Activated T-helper 17 cell treated with anti-CD3 and anti-CD28 coated beads, Interleukin-2, amount 50 U/mL, for 72 hours (primary cell): ENCODE results near the gene INSC. TPM values are rescaled to one million over a fixed set of nuclear protein-coding genes. Genes with fewer than 3 reads are reported as not detected.

Experiments used
- ATAC-seq: fragments of 150-1000 bp; cut with Tn5 transposase; replicated peaks from 2 replicates; pipeline ENCODE4 v1.10.0; 2021; ENCODE audit warnings: mild to moderate bottlenecking, moderate library complexity
- H3K27ac Mint-ChIP-seq: one replicate; pipeline ENCODE4 v1.8.0; 2022; ENCODE audit warnings: mixed read lengths
- H3K27me3 Mint-ChIP-seq: one replicate; pipeline ENCODE4 v1.8.0; 2022; ENCODE audit warnings: mixed read lengths
- H3K36me3 Mint-ChIP-seq: one replicate; pipeline ENCODE4 v1.8.0; 2022; ENCODE audit warnings: low read depth, mild to moderate bottlenecking, mixed read lengths
- H3K4me1 Mint-ChIP-seq: one replicate; pipeline ENCODE4 v1.8.0; 2022; ENCODE audit warnings: mixed read lengths
- H3K4me3 Mint-ChIP-seq: one replicate; pipeline ENCODE4 v1.8.0; 2022; ENCODE audit warnings: mild to moderate bottlenecking, mixed read lengths
- H3K9me3 Mint-ChIP-seq: one replicate; pipeline ENCODE4 v1.8.0; 2022; ENCODE audit warnings: mixed read lengths
- total RNA-seq, 2 donors: library from RNA; stranded (reverse); gene quantifications; one replicate each; pipeline ENCODE4 v1.2.3, GENCODE V29; 2022

INSC gene
- total RNA-seq, 2 donors from 2014 or later = 0.48 TPM; not detected in 1

DNA sequence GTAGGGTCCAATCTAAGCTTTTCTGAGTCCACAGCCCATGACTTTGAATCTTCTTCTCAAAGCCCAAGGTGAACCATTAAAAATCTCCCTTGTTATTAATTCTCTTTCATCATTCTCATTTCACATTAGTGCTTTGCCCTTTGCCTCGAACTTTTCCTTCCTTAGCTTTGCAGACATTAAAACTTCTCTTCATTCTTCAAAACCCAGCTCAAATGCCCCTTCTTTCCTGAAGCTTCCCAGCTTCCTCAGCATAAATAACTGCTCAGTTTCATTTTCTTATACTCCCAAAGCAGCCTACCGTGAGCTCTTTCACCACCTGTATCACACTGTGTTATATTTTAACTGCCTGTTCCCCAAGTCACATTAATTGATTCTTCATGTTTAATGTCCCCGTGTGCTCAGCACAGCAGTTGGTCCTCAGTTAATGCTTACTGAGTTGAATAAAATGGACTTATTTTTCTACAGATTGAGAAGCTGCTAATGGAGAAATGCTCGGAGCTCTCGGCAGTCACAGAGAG lies 62.0 kb downstream of the INSC start:
- no peak for ATAC-seq
- H3K36me3 Mint-ChIP-seq = no peaks in the 10 kb centered on the region
- H3K27ac Mint-ChIP-seq = no peak overlapping the region
- no peaks in the 10 kb centered on the region for H3K4me1 Mint-ChIP-seq
- no peak overlapping the region for H3K4me3 Mint-ChIP-seq
- H3K9me3 Mint-ChIP-seq = no peaks in the 10 kb centered on the region
- peaks cover 19% of the 10 kb centered on the region for H3K27me3 Mint-ChIP-seq

- Mint-ChIP-seq H3K27me3 (peaks cover 17% of the 10 kb centered on the region), H3K4me3 (no peak overlapping the region), H3K4me1 (no peaks in the 10 kb centered on the region), H3K27ac (no peak overlapping the region), H3K36me3 (no peaks in the 10 kb centered on the region), H3K9me3 (no peaks in the 10 kb centered on the region)
- no peak for ATAC-seq
Observed at GRCh38 chr11:15177491-15177890, 62.8 kb downstream of the INSC start.

GRCh38 chr11:15178214-15178613 lies 63.5 kb downstream of the INSC start:
- no peak for ATAC-seq
- H3K27me3 Mint-ChIP-seq = peaks cover 15% of the 10 kb centered on the region
- H3K36me3 Mint-ChIP-seq = no peaks in the 10 kb centered on the region

DNA sequence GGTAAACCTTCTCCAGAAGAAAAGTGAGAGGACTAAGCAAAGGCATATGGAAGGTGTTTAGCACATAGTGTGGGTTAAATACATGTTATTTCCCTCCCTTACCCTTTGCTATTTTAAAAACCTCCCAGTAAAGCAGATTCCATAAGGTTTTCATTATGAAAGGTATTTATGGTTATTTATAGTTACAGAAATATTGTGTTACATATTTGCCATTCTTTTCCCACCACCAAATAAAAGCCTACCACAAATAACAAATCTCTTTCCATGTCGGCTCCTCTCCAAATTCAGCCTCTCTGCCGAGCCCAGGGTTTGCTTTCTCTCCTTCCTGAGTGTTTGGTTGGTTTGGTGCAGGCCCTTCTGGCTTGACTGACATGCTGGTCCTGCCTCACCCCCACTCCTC lies 64.4 kb downstream of the INSC start:
- H3K27ac Mint-ChIP-seq = no peak overlapping the region

More at GRCh38 chr11:15178214-15178613, 63.5 kb downstream of the INSC start:
- H3K4me3 Mint-ChIP-seq = no peak overlapping the region
- H3K9me3 Mint-ChIP-seq = no peaks in the 10 kb centered on the region
- H3K4me1 Mint-ChIP-seq = no peaks in the 10 kb centered on the region
- no peak overlapping the region for H3K27ac Mint-ChIP-seq

DNA sequence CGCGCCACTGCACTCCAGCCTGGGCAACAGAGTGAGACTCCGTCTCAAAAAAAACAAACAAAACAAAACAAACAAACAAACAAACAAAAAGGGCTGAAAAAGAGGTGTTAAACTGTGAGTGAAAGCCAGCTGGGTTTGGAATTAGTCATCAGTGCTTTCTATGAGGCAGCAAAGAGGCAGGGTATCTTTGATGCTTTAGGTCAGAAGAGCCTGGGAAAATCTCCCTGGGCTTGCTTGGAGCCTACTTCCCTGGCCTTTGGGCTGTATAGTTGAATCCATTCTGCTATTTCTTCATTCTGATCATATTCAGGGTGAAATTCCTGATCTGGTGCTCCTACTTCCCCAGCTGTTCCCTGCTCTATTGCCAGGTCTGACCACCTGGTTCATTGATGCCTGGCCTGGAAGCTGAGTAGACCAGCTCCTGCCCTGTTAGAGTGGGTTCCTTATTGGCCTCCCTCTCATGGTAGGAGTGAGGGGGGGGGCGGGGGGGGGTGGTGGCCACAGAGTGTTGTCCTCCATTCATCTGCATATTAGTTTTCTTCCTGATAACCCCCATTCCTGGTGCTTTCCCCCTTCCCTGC lies 65.6 kb downstream of the INSC start:
- no peaks in the 10 kb centered on the region for H3K9me3 Mint-ChIP-seq
- H3K27ac Mint-ChIP-seq = no peak overlapping the region
- H3K4me1 Mint-ChIP-seq = no peaks in the 10 kb centered on the region
- H3K27me3 Mint-ChIP-seq = peaks cover 8% of the 10 kb centered on the region
- no peak for ATAC-seq
- H3K4me3 Mint-ChIP-seq = no peak overlapping the region
- no peaks in the 10 kb centered on the region for H3K36me3 Mint-ChIP-seq

More for the DNA sequence above, 64.4 kb downstream of the INSC start:
- Mint-ChIP-seq H3K27me3 (peaks cover 11% of the 10 kb centered on the region), H3K9me3 (no peaks in the 10 kb centered on the region), H3K36me3 (no peaks in the 10 kb centered on the region), H3K4me1 (no peaks in the 10 kb centered on the region), H3K4me3 (no peak overlapping the region)
- no peak for ATAC-seq

GRCh38 chr11:15182372-15182771 lies 67.6 kb downstream of the INSC start:
- no peak for ATAC-seq
- H3K4me1 Mint-ChIP-seq = no peaks in the 10 kb centered on the region
- no peaks in the 10 kb centered on the region for H3K36me3 Mint-ChIP-seq
- no peak overlapping the region for H3K27ac Mint-ChIP-seq
- H3K4me3 Mint-ChIP-seq = no peak overlapping the region
- no peaks in the 10 kb centered on the region for H3K9me3 Mint-ChIP-seq
- H3K27me3 Mint-ChIP-seq = peaks cover 9% of the 10 kb centered on the region

GRCh38 chr11:15185021-15185420 lies 70.3 kb downstream of the INSC start:
- ATAC-seq = no peak
- H3K27me3 Mint-ChIP-seq = peaks cover 8% of the 10 kb centered on the region
- H3K4me1 Mint-ChIP-seq = no peaks in the 10 kb centered on the region
- H3K9me3 Mint-ChIP-seq = no peaks in the 10 kb centered on the region
- no peak overlapping the region for H3K27ac Mint-ChIP-seq
- H3K4me3 Mint-ChIP-seq = no peak overlapping the region
- no peaks in the 10 kb centered on the region for H3K36me3 Mint-ChIP-seq

GRCh38 chr11:15186146-15186545 lies 71.4 kb downstream of the INSC start:
- H3K27me3 Mint-ChIP-seq = peaks cover 6% of the 10 kb centered on the region
- H3K4me3 Mint-ChIP-seq = no peak overlapping the region
- H3K36me3 Mint-ChIP-seq = no peaks in the 10 kb centered on the region
- no peak for ATAC-seq
- no peaks in the 10 kb centered on the region for H3K4me1 Mint-ChIP-seq
- H3K9me3 Mint-ChIP-seq = no peaks in the 10 kb centered on the region
- no peak overlapping the region for H3K27ac Mint-ChIP-seq

DNA sequence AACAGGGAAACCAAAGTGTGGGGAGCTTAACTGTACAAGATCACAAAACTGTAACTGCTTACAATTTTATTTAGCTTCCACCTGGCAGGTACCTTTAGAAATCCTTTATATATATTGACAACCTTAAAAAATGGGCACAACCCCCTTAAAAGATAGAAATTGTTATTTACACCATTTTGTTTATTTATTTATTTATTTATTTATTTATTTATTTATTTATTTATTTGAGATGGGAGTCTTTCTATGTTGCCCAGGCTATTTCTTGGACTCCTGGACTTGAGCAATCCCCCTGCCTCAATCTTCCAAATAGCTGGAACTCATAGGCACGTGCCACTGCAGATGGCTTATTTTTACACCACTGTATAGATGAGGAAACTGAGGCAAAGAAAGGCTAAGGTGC lies 74.5 kb downstream of the INSC start:
- peaks cover 6% of the 10 kb centered on the region for H3K27me3 Mint-ChIP-seq
- H3K4me3 Mint-ChIP-seq = no peak overlapping the region
- H3K36me3 Mint-ChIP-seq = no peaks in the 10 kb centered on the region
- no peaks in the 10 kb centered on the region for H3K4me1 Mint-ChIP-seq
- H3K9me3 Mint-ChIP-seq = no peaks in the 10 kb centered on the region
- H3K27ac Mint-ChIP-seq = no peak overlapping the region
- no peak for ATAC-seq

DNA sequence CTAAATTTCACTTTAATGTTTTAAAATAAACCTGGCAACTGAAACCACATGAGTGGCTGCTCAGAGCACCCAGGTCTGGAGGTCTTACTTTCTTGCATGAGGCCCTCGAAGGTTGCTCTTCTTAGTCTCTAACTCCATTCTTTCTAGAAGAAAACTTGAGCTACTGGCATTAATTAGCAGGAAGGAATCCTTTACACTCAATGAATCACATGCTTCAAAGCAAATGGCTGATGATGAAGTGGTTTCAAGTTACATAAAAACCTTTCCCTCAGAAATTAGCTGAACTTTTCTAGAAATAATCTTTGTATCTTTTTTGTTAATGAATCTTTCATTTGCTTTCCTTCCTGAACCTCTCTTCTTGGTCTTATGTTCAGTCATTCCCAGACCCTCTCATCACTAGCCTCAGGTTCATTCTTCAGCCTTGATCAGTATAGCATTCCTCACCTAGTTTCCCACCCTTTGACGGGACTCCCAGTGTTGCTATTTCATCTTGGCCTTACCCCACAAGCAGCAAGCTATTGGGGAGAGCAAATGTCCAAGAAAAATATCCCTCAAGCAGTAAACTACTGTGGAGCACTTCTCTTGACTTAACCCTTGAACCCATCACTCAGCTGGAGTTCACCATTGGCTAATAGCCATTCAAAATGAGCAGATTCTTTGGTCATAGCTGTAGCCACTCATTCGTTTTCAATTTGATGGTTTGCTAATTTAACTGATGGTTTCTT lies 75.1 kb downstream of the INSC start:
- Mint-ChIP-seq H3K27me3 (peaks cover 6% of the 10 kb centered on the region), H3K4me1 (no peaks in the 10 kb centered on the region), H3K4me3 (no peak overlapping the region), H3K27ac (no peak overlapping the region), H3K9me3 (no peaks in the 10 kb centered on the region), H3K36me3 (no peaks in the 10 kb centered on the region)
- no peak for ATAC-seq

GRCh38 chr11:15190611-15191010 lies 75.9 kb downstream of the INSC start:
- no peak overlapping the region for H3K4me3 Mint-ChIP-seq
- H3K27ac Mint-ChIP-seq = no peak overlapping the region
- no peak for ATAC-seq
- no peaks in the 10 kb centered on the region for H3K36me3 Mint-ChIP-seq
- H3K27me3 Mint-ChIP-seq = peaks cover 6% of the 10 kb centered on the region
- H3K4me1 Mint-ChIP-seq = no peaks in the 10 kb centered on the region
- H3K9me3 Mint-ChIP-seq = no peaks in the 10 kb centered on the region

DNA sequence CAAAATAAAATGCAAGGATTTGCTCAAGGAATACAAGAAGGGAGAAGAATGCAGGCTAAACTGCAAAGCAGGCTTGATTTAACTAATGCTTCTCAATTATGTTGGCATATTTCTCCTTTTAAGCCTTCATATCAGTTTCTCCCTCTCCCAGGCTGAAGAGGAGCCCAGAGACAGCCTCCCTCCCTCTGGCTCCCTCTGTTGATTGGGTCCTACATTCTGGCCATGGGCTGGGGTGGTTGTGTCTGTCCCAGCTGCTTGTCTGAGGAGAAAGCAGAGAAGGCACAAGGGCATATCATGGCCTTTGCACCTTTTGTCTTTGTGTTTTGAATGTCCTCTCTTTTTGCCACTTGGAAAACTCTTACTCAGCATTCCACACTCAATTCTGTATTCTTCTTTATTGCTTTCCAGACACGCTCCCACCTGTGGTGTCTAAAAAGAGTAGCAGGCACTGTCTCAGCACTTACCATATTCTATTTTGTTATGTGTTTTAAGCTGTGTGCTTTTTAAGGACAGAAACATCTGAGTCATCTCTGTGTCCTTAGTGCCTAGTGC lies 77.4 kb downstream of the INSC start:
- Mint-ChIP-seq H3K4me1 (no peaks in the 10 kb centered on the region), H3K9me3 (no peaks in the 10 kb centered on the region), H3K27ac (no peak overlapping the region), H3K27me3 (peaks cover 3% of the 10 kb centered on the region), H3K36me3 (no peaks in the 10 kb centered on the region), H3K4me3 (no peak overlapping the region)
- ATAC-seq = no peak

- Mint-ChIP-seq H3K4me3 (no peak overlapping the region), H3K4me1 (no peaks in the 10 kb centered on the region), H3K9me3 (no peaks in the 10 kb centered on the region), H3K27ac (no peak overlapping the region), H3K27me3 (no peaks in the 10 kb centered on the region), H3K36me3 (no peaks in the 10 kb centered on the region)
- ATAC-seq = no peak
Observed at GRCh38 chr11:15194671-15195415, 80.1 kb downstream of the INSC start.

DNA sequence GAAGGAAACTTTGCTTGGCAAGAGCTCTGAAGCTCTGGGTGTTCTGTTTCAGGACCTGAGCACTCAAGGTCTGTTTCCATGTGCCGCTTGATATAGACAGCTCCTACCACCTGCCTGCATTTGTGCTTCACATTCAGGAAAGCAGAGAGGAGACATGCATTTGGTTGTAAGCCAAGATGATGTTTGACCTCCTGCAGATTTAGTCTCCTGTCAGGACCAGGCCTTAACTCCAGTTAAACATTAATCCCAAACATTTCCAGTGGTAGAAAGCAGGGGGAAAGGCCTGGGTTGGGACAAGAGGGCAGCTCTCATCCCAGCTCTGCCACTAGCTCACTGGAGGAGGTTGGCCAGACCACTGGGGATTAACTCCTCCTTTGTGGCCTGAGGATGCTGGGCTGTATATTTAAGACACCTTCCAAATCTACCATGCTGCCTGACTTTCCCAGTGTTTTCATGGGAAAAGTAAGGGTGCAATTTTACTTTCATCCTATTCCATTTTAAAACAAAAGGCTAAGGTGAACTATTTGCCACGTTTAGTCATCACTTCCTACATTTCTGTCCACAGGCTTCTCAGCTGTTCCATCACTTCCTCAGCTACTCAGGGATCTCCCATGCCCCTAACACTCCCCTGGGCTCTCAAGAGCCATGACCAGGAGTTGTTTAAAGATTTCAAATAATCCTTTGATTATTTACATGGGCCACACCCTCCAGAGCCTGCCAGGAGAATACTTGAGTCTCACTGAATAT lies 80.9 kb downstream of the INSC start:
- Mint-ChIP-seq H3K4me1 (no peaks in the 10 kb centered on the region), H3K36me3 (no peaks in the 10 kb centered on the region), H3K27me3 (no peaks in the 10 kb centered on the region), H3K9me3 (no peaks in the 10 kb centered on the region), H3K4me3 (no peak overlapping the region), H3K27ac (no peak overlapping the region)
- ATAC-seq = no peak
